NCI-H1694 treated with DMSO at 0.1 percent for 48 hours (cell line): ENCODE data around the gene CCT6B.
A peak's percentile ranks its signal among the peaks of the same experiment; 100 is the strongest.
"Not testable (repeated sequence)": the region's sequence is repeated elsewhere in the genome, so short reads cannot be mapped to it uniquely, and the experiment has no call there.

ENCODE experiments used
- DNase-seq: peaks from one replicate; lab custom pipeline; 2025; lab: John Stamatoyannopoulos, UW

Gene CCT6B

GRCh38 chr17:34961093-34961911, at the start of gene CCT6B, which contains the start of gene ZNF830:
CCT6B (minus strand) TSS chr17:34961460; CDS start chr17:34961393, 67 bp downstream.
ZNF830 (plus strand) TSS chr17:34961540; CDS start chr17:34961567, 27 bp downstream.
- peak; percentile 93 for DNase-seq

- no peak for DNase-seq
Measured at GRCh38 chr17:35010093-35010492, 48.8 kb upstream of the CCT6B start.

GRCh38 chr17:35006961-35007360, 45.7 kb upstream of the CCT6B start:
- no peak for DNase-seq

- no peak for DNase-seq
Measured at GRCh38 chr17:35006345-35006744, 45.1 kb upstream of the CCT6B start.

- DNase-seq = no peak
Measured at GRCh38 chr17:35003778-35004177, 42.5 kb upstream of the CCT6B start.

GRCh38 chr17:35002876-35003551, 41.8 kb upstream of the CCT6B start:
- DNase-seq = no peak

GRCh38 chr17:35001549-35001948, 40.3 kb upstream of the CCT6B start:
- no peak for DNase-seq

- DNase-seq = not testable (repeated sequence)
Measured at GRCh38 chr17:35000965-35001364, 39.7 kb upstream of the CCT6B start.

- no peak for DNase-seq
Measured at GRCh38 chr17:34999456-34999855, 38.2 kb upstream of the CCT6B start.

GRCh38 chr17:34998205-34998604, 36.9 kb upstream of the CCT6B start:
- DNase-seq = peak; percentile 15

GRCh38 chr17:34997355-34997862, 36.1 kb upstream of the CCT6B start:
- DNase-seq = peak; percentile 11

GRCh38 chr17:34996422-34997285, 35.4 kb upstream of the CCT6B start:
- no peak for DNase-seq

- DNase-seq = no peak
Measured at GRCh38 chr17:34993031-34993430, 31.8 kb upstream of the CCT6B start.

GRCh38 chr17:34991606-34992005, 30.3 kb upstream of the CCT6B start:
- DNase-seq = no peak

- no peak for DNase-seq
Measured at GRCh38 chr17:34990921-34991365, 29.7 kb upstream of the CCT6B start.

GRCh38 chr17:34989473-34989872, 28.2 kb upstream of the CCT6B start:
- DNase-seq = no peak

- DNase-seq = no peak
Measured at GRCh38 chr17:34988644-34989043, 27.4 kb upstream of the CCT6B start.

- DNase-seq = no peak
Measured at GRCh38 chr17:34987232-34987631, 26.0 kb upstream of the CCT6B start.

GRCh38 chr17:34981538-34982241, 20.4 kb upstream of the CCT6B start:
- no peak for DNase-seq

GRCh38 chr17:34980681-34981537, 19.6 kb upstream of the CCT6B start:
- DNase-seq = peak; percentile 61

GRCh38 chr17:34980353-34980680, 19.1 kb upstream of the CCT6B start, which contains the start of gene LIG3:
LIG3 (plus strand) TSS chr17:34980512; CDS start chr17:34983006, 2,494 bp downstream.
- DNase-seq = peak; percentile 91
